HG03457 (cell line): Measurements from ENCODE around the gene TOR1B.
"Not testable (repeated sequence)": the region's sequence is repeated elsewhere in the genome, so short reads cannot be mapped to it uniquely, and the experiment has no call there.

Experiments
- ATAC-seq: cut with Tn5 transposase; IDR thresholded peaks from one replicate; pipeline ENCODE4 v1.9.1; 2021; ENCODE audit warnings: moderate number of reproducible peaks; ENCODE audit not compliant: unreplicated experiment

Gene TOR1B

DNA sequence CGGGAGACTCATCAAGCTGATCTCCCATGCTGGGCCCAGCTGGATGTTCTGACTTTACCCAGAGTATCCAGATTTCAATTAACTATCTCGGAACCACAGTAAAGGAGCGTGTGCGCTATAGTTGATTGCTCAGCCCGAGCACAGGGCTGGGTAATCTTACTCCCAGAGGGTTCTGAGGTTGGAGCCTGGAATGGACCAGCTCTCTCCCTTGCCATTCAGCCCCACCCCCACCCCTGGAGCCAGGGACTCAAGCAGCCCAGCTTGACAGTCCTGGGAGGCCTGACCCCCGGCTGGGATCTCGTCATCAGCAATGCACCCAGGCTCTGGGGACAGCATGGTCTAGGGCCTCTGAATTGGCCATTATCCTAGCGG, 26.4 kb upstream of the TOR1B start:
- ATAC-seq = no peak

DNA sequence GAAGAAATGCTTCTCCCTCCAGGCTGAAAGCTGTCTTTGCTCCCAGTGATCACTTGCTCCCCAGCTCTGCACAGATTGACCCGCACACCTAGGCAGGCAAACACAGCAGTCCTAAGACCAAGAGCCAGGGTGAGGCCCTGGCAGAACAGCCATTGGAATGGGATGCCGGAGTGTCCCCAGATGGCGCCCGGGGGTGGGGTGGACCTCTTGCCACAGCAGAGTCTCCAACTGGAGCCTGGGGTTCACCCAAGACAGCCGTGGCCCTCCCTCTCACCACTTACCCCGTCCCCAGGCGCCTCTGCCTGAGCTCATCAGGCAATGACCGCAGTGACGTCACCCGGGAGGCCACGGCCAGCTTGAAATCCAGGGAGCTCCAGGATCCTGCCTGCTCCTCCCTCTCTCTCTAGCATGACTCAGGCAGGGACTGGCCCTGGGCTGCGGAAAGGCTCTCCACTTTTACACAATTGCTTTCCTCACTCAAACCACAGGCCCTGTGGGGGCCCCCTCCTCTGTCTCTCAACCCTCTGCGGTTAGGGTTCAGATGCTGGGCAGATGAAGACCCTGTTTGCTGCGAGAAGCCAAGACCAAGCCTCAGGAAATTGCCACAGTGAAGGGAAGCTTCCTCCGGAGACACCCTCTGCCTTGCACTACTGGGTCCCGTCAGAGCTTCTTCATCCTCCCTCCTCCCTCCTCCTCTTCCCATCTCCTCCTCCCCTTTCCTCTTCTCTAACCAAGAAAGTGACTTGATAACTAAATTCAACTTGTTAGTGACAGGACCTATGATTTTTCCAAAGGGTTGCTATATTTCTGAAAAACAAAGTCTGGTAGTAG, 25.8 kb upstream of the TOR1B start:
- ATAC-seq = no peak

DNA sequence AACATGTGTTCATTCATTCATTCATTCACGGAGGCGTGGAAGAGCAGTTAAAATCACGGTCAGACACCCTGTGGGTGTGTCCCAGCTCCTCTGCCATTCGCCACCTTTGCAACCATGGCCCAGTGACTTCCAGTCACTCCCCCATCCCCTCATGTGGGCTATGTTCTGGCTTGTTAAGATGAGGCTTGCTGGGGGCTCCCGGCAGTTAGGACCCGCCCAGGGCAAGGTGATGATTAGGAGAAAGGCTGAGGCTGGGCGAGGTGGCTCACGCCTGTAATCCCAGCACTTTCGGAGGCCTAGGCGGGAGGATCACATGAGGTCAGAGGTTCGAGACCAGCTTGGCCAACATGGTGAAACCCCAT, 25.2 kb upstream of the TOR1B start:
- ATAC-seq = no peak

DNA sequence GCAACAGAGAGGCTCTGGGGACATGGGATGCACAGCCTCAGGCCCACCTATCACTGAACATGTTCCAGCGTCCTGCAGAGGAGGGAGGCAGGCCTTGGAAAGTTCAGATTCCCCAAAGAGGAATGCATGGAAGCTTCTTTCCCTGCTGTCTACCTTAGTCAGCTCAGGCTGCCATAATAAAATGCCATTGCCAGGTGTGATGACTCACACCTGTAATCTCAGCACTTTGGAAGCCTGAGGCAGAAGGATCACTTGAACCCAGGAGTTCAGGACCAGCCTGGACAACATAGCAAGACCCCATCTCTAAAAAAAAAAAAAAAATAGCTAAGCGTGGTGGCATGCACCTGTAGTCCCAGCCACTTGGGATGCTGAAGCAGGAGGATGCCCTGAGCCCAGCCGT, 24.5 kb upstream of the TOR1B start:
- no peak for ATAC-seq

DNA sequence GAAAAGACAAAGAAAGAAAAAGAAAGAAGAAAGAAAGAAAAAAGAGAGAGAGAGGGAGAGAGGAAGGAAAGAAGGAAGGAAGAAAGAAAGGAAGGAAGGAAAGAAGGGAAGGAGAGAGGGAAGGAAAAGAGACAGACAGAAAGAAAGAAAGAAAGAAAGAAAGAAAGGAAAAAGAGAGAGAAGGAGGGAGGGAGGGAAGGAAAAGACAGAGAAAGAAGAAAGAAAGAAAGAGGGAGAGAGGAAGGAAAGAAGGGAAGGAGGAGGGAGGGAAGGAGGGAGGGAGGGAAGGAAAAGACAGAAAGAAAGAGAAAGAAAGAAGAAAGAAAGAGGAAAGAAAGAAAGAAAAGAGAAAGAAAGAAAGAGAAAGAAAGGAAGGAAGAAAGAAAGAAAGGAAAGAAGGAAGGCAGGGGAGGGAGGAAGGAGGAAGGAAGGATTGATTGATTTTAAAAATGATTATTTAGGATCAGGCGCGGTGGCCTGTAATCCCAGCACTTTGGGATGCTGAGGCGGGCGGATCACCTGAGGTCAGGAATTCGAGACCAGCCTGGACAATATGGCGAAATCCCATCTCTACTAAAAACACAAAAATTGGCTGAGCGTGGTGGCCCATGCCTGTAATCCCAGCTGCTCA, 23.3 kb upstream of the TOR1B start:
- ATAC-seq = no peak

DNA sequence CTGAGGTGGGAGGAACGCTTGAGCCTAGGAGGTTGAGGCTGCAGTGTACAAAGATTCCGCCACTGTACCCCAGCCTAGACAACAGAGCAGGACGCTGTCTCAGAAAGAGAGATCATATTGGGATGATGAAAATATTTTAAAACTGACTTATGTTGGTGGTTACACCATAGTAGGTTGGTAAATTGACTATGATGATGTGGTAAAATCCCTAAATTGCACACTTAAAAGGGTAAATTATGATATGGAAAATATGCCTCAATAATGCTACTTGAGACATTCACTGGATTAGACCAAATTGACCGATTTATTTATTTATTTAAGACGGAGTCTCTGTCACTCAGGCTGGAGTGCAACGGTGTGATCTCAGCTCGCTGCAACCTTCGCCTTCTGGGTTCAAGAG, 21.9 kb upstream of the TOR1B start:
- no peak for ATAC-seq

DNA sequence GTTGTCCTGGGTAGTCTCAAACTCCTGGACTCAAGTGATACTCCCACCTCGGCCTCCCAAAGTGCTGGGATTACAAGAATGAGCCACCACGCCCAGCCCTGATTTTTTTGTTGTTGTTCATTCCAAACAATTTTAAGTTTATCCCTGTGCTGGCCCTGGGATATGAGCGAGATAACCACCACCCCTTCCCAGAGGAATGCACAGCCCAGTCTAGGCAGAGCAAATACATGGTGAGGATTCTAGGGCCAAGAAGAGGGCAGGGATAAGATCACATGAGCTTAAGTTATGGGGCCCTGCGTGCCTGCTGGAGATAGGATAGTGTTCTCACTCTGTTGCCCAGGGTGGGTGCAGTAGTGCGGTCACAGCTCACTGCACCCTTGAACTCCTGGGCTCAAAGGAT, 21.0 kb upstream of the TOR1B start:
- ATAC-seq = no peak

DNA sequence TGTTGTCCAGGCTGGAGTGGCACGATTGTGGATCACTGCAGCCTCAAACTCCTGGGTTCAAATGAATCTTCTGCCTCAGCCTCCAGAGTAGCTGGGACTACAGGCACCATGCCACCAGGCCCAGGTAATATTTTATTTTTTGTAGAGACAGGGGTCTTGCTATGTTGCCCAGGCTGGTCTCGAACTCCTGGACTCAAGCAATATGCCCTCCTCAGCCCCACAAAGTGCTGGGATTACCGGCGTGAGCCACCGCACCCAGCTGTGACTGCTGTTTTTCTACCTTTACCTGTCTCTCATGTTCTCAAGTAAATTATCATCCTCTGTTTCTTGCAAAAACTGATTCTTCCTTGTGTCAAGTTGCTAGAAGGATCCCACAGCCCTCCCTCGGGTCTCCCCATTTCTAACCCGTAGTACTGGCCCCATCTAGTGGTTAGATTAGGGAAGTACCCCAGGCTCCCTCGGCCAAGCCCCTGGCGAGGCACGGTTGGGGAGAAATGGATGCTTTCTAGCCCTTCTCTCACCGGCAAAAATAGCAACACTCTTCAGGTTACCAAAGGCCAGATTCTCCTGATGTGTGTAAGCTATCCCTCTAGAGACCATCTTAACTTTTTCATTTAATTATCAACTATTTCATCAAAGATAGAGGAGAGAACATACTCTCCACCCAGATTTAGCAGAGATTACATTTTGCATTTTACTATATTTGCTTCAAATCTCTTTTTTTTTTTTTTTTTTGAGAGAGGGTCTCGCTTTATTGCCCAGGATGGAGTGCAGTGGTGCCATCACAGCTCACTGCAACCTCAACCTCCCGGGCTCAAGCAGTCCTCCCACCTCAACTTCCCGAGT, 19.2 kb upstream of the TOR1B start:
- ATAC-seq = no peak

DNA sequence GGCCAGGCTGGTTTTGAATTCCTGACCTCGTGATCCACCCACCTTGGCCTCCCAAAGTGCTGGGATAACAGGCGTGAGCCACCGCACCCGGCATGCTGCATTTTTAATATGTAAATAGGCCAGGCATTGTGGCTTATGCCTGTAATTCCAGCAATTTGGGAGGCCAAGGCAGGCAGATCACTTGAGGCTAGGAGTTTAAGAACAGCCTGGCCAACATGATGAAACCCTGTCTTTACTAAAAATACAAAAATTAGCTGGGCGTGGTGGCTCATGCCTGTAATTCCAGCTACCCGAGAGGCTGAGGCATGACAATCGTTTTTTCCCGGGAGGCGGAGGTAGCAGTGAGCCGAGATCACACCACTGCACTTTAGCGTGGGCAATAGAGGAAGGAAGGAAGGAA, 18.0 kb upstream of the TOR1B start:
- not testable (repeated sequence) for ATAC-seq

DNA sequence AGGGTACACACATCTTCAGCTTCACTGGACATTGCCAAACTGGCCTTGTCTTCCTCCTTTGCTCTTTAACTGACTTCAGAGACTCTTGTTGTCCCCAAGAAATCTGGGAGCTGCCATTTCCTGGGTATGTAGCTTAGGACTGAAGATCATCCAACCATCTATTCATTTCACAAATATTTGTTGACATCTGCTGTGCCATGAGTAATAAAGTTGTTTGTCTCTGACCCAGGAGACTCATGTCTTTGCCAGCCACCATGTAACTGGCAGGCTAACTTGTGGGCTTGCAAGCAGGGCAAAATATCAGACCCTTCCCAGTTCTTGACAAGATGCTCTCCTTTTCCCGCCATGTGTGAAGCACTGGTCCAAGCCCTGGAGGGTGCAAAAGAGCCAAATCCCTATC, 17.1 kb upstream of the TOR1B start:
- ATAC-seq = no peak

DNA sequence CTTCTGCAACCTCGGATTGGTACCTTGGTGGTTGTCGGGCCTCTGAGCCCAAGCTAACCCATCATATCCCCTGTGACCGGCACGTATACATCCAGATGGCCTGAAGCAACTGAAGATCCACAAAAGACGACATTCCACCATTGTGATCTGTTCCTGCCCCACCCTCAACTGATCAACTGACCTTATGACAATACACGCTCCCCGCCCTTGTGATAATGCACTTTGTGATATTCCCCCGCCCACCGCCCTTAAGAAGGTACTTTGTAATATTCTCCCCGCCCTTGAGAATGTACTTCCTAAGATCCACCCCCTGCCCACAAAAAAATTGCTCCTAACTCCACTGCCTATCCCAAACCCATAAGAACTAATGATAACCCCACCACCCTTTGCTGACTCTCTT, 16.5 kb upstream of the TOR1B start:
- no peak for ATAC-seq

DNA sequence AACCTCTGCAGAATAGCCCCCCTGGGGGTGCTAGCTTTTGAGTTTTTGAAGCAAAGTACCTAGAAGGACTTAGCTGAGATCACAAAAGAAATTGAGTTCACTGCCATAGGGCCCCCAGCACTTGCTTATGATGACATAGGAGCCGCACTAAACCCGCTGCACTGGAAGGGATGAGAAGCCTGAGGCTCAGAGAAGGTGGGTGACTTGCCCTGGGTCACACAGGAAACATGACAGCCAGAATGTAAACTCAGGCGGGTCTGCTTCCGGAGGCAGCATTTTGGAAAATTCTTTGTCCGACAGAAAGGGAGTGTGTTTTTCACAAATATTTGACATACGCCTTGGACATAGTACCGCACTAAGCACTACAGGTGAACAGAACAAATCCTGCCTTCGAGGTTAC, 8.4 kb upstream of the TOR1B start:
- ATAC-seq = no peak

DNA sequence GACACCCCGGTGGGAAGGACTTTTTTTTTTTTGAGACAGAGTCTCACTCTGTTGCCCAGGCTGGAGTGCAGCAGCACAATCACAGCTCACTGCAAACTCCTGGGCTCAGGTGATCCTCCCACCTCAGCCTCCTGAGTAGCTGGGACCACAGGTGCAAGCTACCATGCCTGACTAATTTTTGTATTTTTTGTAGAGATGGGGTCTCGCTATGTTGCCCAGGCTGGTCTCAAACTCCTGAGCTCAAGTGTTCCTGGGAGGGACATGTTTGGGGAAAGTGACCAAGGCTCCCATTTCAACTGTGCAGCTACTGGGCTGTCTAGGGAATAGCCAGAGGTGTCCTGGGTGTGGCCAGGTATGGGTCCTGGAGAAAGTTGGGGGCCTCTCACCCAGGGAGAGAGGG, 7.0 kb upstream of the TOR1B start:
- not testable (repeated sequence) for ATAC-seq

DNA sequence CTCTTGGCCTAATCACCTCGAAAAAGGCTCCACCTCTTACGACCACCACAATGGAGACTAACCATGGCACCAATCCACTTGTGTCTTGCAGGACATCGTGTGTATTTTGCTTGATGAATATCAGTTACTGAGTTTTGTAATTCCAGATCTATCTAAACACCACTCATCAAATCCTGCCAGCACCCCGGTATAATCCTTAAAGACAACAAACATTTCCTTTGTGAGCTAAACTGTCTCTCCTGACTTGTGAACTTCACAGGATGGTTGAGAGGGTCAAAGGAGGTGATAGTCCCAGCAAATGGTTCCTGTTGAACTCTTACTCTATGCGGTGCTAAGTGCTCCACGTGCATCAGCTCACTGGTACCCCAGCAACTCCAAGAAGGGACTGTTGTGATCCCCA, 4.0 kb upstream of the TOR1B start:
- no peak for ATAC-seq

DNA sequence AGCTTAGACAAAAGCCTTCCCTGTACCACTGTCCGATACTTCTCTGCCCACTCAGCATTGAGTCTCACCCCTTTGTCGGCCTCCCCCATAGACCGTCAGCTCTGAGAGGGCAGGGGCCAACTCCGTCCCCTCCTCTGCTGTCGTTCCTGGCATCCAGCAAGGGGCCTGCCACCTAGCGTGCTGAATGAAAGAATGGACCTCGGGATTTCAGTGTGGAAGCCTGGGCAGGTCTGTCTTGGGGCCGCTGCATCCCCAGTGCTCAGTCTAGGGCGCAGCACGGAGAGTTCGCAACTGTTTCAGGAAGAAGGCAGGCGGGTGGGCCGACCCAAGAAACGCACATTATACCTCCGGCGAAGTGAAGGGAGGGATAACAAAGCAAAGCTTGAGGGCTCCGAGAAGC, 1.5 kb upstream of the TOR1B start:
- ATAC-seq = no peak

DNA sequence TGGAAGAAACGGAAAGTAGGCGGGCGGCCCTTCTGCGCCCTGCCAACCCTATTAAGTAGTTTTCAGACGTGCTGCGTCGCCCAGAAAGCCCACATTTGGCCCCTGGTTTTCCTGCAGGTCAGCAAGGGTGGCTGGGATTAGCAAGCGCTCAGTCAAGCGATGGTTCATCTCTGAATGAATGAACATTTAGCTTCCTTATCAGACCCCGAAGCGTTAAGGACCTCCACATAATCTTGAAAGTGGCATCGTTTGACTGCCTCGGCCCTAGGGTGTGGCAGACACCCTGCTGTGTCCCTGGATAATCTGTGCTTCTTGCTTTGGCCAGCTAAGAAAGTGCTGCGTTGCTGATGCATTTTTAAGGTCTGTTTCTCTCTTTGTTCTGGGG, 684 bp downstream of the TOR1B start:
- ATAC-seq = no peak

DNA sequence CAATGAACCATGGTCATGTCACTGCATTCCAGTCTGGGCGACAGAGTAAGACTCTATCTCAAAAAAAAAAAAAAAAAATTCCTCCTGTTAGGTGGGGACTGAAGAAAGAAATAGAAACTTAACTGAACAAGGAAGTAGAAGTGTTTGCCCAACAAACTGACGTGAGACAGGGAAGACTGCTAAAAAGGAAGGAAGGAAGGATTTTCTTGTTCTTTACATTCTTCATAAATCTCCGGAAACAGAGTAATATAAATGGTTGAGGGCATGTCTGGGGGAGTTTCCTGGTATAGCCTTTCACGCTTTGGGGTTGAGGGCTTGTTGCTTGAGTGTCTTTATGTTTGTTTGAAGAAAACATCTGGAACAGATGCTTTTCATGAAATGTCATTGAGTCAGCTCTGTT, 3.1 kb downstream of the TOR1B start:
- ATAC-seq = no peak

DNA sequence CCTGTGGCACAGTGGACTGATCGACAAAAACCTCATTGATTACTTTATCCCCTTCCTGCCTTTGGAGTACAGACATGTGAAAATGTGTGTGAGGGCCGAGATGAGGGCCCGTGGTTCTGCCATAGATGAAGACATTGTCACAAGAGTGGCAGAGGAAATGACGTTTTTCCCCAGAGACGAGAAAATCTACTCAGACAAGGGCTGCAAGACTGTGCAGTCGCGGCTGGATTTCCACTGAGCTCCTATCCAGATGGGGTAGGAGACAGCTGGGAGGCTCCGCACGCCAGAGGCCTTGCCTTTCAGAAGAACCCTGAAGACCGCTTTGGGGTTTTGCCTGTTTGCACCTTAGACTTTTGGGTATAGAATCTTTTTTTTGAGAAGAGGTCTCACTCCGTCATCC, 6.4 kb downstream of the TOR1B start:
- ATAC-seq = no peak

DNA sequence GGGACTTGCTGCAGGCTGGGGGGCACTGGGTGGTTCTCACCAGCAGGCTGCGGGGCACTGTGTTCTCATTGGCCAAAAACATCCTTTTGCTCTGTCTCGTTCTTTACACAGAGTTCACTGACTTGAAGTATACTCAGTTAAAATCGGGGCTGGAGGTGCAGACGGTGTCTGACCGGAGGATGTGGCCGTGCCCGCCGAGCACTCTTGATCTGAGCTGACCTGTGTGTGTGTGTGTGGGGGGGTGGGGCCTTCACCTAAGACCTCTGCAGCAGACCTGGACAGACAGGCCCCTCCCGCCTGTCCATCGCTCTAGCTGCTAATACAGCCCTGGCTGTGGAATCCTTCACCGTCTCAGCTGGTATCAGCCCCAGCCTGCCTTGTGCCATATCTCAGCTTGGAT, 7.1 kb downstream of the TOR1B start:
- no peak for ATAC-seq

DNA sequence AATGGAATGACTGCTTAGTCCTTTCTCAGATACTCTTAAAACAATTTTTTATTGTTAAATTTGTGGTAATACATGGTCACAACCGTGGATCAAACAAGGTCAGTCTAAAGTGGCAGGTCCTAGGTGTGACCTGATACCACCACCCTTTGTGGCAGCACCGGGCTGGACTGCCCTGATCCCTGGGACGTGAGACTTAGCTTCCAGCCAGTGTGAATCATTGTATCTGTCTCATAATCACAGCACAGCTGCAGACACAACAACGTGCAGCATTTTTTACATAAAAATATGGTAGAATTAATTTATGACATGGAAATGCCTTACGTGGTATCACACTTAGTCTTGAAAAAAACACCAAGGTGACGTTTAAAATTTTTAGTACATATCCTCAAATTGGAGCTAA, 7.8 kb downstream of the TOR1B start:
- no peak for ATAC-seq

DNA sequence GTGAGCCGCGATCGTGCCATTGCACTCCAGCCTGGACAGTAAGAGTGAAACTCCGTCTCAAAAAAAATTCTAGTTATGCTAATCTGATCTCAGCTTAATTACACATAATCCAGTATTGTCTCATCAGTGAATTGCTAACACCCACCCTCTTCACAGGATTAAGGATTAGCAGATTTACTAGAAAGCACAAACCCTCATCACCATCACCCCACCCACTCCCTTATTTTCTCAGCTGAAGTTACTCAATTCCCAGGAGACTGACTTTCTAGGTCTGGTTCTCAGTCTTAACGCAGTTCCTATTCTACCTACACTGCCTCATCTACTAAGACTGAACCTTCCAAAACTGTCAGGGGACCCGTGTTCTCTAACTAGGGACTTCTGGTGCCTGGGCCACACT, 9.0 kb downstream of the TOR1B start:
- no peak for ATAC-seq

DNA sequence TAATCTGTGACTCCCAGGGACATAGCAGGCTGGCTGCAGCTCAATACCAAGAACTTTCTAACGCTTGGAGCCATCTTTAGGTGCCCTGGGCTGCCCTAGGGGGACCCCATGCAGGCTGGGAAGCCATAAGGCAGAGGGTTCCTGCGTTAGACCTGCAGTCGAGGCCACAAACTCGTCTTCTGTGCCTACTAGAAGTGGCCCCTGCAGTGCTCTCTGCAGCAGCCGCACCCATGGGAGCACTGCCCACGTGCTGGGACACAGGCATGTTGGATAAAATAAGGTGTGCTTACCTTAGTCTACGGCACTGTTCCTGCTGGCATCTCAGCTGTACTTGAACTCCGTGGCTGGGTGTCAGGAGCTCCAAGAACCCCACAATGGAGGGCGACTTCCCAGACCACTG, 9.4 kb downstream of the TOR1B start:
- ATAC-seq = no peak
